CD4-positive, alpha-beta T cell (primary cell): ENCODE data around the gene NOS1. TPM values are rescaled to one million over a fixed set of nuclear protein-coding genes. Genes with fewer than 3 reads are reported as not detected.
A peak's percentile ranks its signal among the peaks of the same experiment; 100 is the strongest.
"Not testable (repeated sequence)": the region's sequence is repeated elsewhere in the genome, so short reads cannot be mapped to it uniquely, and the experiment has no call there.

Experiments used
- ATAC-seq: fragments of 200-7000 bp; cut with Tn5 transposase; one replicate; pipeline ENCODE4 v1.10.0; 2022; ENCODE audit warnings: mild to moderate bottlenecking; ENCODE audit not compliant: poor library complexity
- CTCF ChIA-PET: fragments of 350-600 bp; sonication (Branson Sonifier 250); formaldehyde crosslinking; loops from one replicate; lab custom pipeline; 2021; ENCODE audit warnings: antibody characterized with exemption, inconsistent platforms; lab: Charles Lee
- POLR2A ChIA-PET: fragments of 350-600 bp; sonication (Branson Sonifier 250); formaldehyde crosslinking; loops from one replicate; lab custom pipeline; 2021; ENCODE audit warnings: antibody characterized with exemption, inconsistent platforms; lab: Charles Lee
- DNase-seq, 14 experiments: peaks; one replicate each; pipeline ENCODE4 v3.0.0-alpha.2; 2013 to 2020; ENCODE audit warnings: mixed read lengths in 2 of 14
- H3K27ac ChIP-seq, 2 donors: one replicate each; pipeline versions ENCODE4 v1.5.1 to v1.7.0; 2013; ENCODE audit warnings: low read length in 2 of 2, low read depth in 1 of 2, mild to moderate bottlenecking in 1 of 2
- H3K27me3 ChIP-seq, 2 experiments: 1 replicate in 1 of 2; 2 replicates in 1 of 2; pipeline versions ENCODE4 v1.6.1 to v1.7.0; 2013; ENCODE audit warnings: low read length in 2 of 2, control low read depth in 1 of 2, mild to moderate bottlenecking in 1 of 2, moderate library complexity in 1 of 2; ENCODE audit not compliant: insufficient read depth in 2 of 2, control insufficient read depth in 1 of 2
- H3K36me3 ChIP-seq: one replicate; pipeline ENCODE4 v1.6.1; 2013; ENCODE audit warnings: low read length, control low read depth; ENCODE audit not compliant: insufficient read depth
- H3K4me1 ChIP-seq: one replicate; pipeline ENCODE4 v1.6.1; 2013; ENCODE audit warnings: low read length, control low read depth; ENCODE audit not compliant: insufficient read depth
- H3K4me3 ChIP-seq: one replicate; pipeline ENCODE4 v1.5.1; 2013; ENCODE audit warnings: mild to moderate bottlenecking, low read length, moderate library complexity
- H3K9me3 ChIP-seq, 2 experiments: 1 replicate in 1 of 2; 2 replicates in 1 of 2; pipeline versions ENCODE4 v1.6.1 to v1.7.0; 2013; ENCODE audit warnings: low read length in 2 of 2, mild to moderate bottlenecking in 2 of 2, control low read depth in 1 of 2, moderate library complexity in 1 of 2; ENCODE audit not compliant: control insufficient read depth in 1 of 2, insufficient read depth in 1 of 2
- H3K27ac Mint-ChIP-seq: one replicate; pipeline ENCODE4 v1.8.0; 2020; ENCODE audit warnings: mixed read lengths
- H3K27me3 Mint-ChIP-seq: one replicate; pipeline ENCODE4 v1.8.0; 2021; ENCODE audit warnings: mixed read lengths
- H3K36me3 Mint-ChIP-seq: one replicate; pipeline ENCODE4 v1.8.0; 2021; ENCODE audit warnings: low read depth, mixed read lengths
- H3K4me1 Mint-ChIP-seq: one replicate; pipeline ENCODE4 v1.8.0; 2021; ENCODE audit warnings: low read depth, mixed read lengths
- H3K4me3 Mint-ChIP-seq: one replicate; pipeline ENCODE4 v1.8.0; 2020; ENCODE audit warnings: mild to moderate bottlenecking, mixed read lengths
- H3K9me3 Mint-ChIP-seq: one replicate; pipeline ENCODE4 v1.8.0; 2020; ENCODE audit warnings: mixed read lengths
- intact Hi-C, 2 experiments: fragments of 100-400 bp; cut with DNase I in 1 of 2; cut with micrococcal nuclease in 1 of 2; formaldehyde crosslinking; loops; one replicate each; pipeline versions ENCODE4 v1.15.1 to v1.9.0; 2023 to 2025; cut with DNase I, micrococcal nuclease
- total RNA-seq, 174 experiments: library from RNA in 2 of 174; stranded (reverse) in 2 of 174; gene quantifications; one replicate each; pipeline ENCODE4 v1.2.3 and lab custom pipeline; 2021 to 2026
- TF ChIP-seq, protein P1 (sequence below): fragments of 200-600 bp; IDR thresholded peaks from one replicate; pipeline ENCODE4 v1.8.0; 2022; ENCODE audit warnings: antibody characterized with exemption, mild to moderate bottlenecking

Gene NOS1
- total RNA-seq, 2 experiments from 2014 or later, result not detected

DNA sequence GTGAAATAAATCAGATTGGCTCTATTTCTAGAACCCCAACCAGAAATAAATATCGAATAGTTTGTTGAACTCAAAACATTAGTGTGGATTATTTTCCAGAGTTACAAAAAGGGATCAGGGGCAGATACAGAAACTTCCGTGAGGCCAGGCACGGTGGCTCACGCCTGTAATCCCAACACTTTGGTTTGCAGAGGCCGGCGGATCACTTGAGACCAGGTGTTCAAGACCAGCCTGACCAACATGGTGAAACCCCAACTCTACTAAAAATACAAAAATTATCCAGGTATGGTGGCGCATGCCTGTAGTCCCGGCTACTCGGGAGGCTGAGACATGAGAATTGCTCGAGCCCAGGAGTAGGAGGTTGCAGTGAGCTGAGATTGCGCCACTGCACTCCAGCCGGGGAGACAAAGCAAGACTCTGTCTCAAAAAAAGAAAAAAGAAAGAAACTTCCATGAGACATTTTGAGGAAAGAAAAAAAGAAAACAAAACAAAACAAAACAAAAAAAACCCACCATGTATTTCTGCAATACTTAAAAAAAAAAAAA lies 173.2 kb downstream of the NOS1 start:
- peak overlapping the region; percentile 93 for H3K4me3 Mint-ChIP-seq
- ChIA-PET CTCF (interaction anchor here (0.7 kb wide), 1 partner anchor 1061 kb away, joined by 4 read pairs; no protein-coding TSS in a partner anchor), POLR2A (interaction anchor here (1.2 kb wide), 1 partner anchor 12 kb away, joined by 3 read pairs; no protein-coding TSS in a partner anchor)
- peaks cover 38% of the 10 kb centered on the region for H3K36me3 ChIP-seq
- H3K36me3 Mint-ChIP-seq, result peaks cover 57% of the 10 kb centered on the region
- H3K27ac ChIP-seq, result no peak overlapping the region
- H3K27me3 Mint-ChIP-seq, result no peaks in the 10 kb centered on the region
- DNase-seq, result no peak
- H3K9me3 Mint-ChIP-seq, result no peaks in the 10 kb centered on the region
- TF ChIP-seq, protein P1, sequence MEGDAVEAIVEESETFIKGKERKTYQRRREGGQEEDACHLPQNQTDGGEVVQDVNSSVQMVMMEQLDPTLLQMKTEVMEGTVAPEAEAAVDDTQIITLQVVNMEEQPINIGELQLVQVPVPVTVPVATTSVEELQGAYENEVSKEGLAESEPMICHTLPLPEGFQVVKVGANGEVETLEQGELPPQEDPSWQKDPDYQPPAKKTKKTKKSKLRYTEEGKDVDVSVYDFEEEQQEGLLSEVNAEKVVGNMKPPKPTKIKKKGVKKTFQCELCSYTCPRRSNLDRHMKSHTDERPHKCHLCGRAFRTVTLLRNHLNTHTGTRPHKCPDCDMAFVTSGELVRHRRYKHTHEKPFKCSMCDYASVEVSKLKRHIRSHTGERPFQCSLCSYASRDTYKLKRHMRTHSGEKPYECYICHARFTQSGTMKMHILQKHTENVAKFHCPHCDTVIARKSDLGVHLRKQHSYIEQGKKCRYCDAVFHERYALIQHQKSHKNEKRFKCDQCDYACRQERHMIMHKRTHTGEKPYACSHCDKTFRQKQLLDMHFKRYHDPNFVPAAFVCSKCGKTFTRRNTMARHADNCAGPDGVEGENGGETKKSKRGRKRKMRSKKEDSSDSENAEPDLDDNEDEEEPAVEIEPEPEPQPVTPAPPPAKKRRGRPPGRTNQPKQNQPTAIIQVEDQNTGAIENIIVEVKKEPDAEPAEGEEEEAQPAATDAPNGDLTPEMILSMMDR, result no peak
- intact Hi-C loops, result loop anchor here in 1 of 2 experiments (5.0 kb wide), 2 partner anchors 829 to 1189 kb away; partner anchors contain the start of genes RFC5 and SUDS3
- peaks cover 19% of the 10 kb centered on the region for H3K4me1 ChIP-seq
- peak overlapping the region; percentile 91 for H3K27ac Mint-ChIP-seq
- H3K4me1 Mint-ChIP-seq, result peaks cover 55% of the 10 kb centered on the region
- H3K9me3 ChIP-seq, result no peaks in the 10 kb centered on the region
- ATAC-seq, result no peak
- H3K27me3 ChIP-seq, result no peaks in the 10 kb centered on the region
- H3K4me3 ChIP-seq, result no peak overlapping the region

DNA sequence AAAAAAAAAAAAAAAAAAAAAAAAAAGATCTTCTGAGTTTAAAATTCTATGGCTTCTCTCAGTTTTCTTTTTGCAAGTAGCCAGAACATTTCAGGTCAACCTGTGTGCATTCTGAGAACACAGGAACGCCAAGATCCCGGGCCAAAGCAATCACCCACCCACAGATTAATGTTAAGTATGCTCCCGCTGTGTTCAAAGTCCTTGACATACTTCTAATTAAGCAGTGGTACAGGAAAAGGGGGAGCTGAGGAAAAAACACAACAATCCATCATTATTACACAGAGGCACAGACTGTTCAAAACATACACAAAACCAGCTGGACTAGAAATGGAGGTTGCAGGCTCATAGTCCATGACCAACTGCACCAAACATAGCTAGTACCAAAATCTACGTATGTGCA lies 174.0 kb downstream of the NOS1 start:
- DNase-seq (no peak), ATAC-seq (no peak)
- Mint-ChIP-seq H3K27me3 (no peaks in the 10 kb centered on the region), H3K9me3 (no peaks in the 10 kb centered on the region), H3K4me1 (peaks cover 55% of the 10 kb centered on the region), H3K27ac (no peak overlapping the region), H3K4me3 (no peak overlapping the region), H3K36me3 (peaks cover 62% of the 10 kb centered on the region)
- Histone ChIP-seq H3K9me3 (no peaks in the 10 kb centered on the region), H3K36me3 (peaks cover 44% of the 10 kb centered on the region), H3K4me1 (peaks cover 19% of the 10 kb centered on the region), H3K4me3 (no peak overlapping the region), H3K27me3 (no peaks in the 10 kb centered on the region), H3K27ac (no peak overlapping the region)
- TF ChIP-seq, protein P1, result no peak
- ChIA-PET CTCF (no interaction called here), POLR2A (no interaction called here)
- intact Hi-C loops, result loop anchor here in 1 of 2 experiments (5.0 kb wide), 2 partner anchors 830 to 1190 kb away; partner anchors contain the start of genes RFC5 and SUDS3

DNA sequence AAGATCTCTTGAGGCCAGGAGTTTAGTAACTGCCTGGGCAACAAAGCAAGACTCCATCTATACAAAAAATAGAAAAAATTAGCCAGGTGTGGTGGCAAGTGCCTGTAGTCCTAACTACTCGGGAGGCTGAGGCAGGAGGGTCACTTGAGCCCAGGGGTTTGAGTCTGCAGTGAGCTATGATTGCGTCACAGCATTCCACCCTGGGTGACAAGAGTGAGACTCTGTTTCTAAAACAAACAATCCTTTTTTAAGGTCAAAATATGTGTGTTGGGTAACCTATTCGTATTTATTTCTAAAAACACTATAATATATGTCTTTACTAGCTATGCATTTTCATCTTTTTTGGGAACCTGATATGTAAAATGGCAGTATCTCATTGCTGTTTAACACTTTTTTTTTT lies 178.6 kb downstream of the NOS1 start:
- Histone ChIP-seq H3K27me3 (no peaks in the 10 kb centered on the region), H3K36me3 (peaks cover 81% of the 10 kb centered on the region), H3K9me3 (no peaks in the 10 kb centered on the region), H3K4me1 (no peaks in the 10 kb centered on the region), H3K27ac (no peak overlapping the region), H3K4me3 (no peak overlapping the region)
- POLR2A ChIA-PET, result interaction anchor here (0.6 kb wide), 1 partner anchor 36 kb away, joined by 3 read pairs; no protein-coding TSS in a partner anchor
- ATAC-seq (no peak), DNase-seq (no peak)
- Mint-ChIP-seq H3K4me1 (peaks cover 38% of the 10 kb centered on the region), H3K27ac (no peak overlapping the region), H3K36me3 (peaks cover 89% of the 10 kb centered on the region), H3K9me3 (no peaks in the 10 kb centered on the region), H3K4me3 (no peak overlapping the region), H3K27me3 (no peaks in the 10 kb centered on the region)
- CTCF ChIA-PET, result no interaction called here
- intact Hi-C loops, result no loop called here
- TF ChIP-seq, protein P1, result no peak

DNA sequence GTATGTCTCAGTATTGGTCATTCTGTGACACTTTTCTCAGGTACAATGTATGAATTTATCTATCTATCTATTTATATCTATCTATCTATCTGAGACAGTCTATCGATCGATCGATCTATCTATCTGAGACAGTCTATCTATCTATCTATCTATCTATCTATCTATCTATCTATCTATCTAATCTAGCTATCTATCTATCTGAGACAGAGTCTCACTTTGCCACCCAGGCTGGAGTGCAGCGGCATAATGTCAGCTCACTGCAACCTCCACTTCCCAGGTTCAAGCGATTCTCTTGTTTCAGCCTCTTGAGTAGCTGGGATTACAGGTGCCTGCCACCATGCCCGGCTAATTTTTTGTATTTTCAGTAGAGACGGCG lies 180.0 kb downstream of the NOS1 start:
- Mint-ChIP-seq H3K36me3 (peaks cover 90% of the 10 kb centered on the region), H3K4me1 (peaks cover 32% of the 10 kb centered on the region)
- H3K9me3 ChIP-seq, H3K4me3 Mint-ChIP-seq, H3K4me3 ChIP-seq, intact Hi-C loops, H3K9me3 Mint-ChIP-seq, H3K27ac ChIP-seq, POLR2A ChIA-PET, H3K4me1 ChIP-seq, ATAC-seq, H3K27ac Mint-ChIP-seq, H3K27me3 Mint-ChIP-seq, CTCF ChIA-PET, H3K27me3 ChIP-seq, DNase-seq: not testable (repeated sequence)
- H3K36me3 ChIP-seq, result peaks cover 86% of the 10 kb centered on the region
